Activated T-cell treated with anti-CD3 and anti-CD28 coated beads for 48 hours (primary cell): ENCODE results near the gene TRAF6.

Experiments used
- DNase-seq: peaks from one replicate; pipeline ENCODE4 v3.0.0-alpha.2; 2020; ENCODE audit warnings: low read depth

TRAF6 gene

DNA sequence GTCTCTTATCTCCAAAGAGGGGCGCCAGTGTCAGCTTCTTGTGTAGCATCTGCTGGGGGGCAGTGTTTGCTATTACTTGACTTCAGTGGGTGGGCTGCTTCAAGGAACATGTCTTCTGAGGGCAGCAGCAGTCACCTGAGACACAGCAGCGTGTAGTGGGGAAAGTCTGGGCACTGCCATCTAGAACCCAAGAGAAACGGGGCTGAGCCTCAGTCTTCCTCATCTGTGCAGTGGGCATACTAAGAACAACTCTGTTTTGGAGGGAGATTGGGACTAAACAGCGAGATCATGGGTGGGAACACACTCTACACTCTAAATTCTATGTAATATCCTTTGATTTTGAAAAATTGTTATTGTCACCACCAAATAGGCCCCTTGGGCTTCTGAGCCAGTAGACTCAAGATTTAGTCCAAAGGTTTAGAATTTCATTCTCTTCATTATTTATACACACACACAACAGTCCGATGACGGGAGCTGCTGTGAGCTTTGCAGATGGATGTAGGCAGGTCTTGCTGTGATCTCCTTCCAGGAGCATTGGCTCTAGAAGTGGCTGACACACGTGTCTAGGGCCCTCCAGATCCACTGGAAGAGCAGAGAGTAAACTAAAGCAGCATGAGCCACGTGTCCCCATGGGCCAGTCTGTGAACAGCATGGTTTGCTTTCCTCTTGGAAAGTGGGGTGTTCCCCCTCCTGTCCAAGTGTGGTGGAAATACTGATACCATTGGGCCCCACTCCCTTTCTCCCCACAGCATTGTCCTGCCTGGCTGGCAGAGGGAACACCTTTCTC, 51.8 kb downstream of the TRAF6 start:
- no peak for DNase-seq

DNA sequence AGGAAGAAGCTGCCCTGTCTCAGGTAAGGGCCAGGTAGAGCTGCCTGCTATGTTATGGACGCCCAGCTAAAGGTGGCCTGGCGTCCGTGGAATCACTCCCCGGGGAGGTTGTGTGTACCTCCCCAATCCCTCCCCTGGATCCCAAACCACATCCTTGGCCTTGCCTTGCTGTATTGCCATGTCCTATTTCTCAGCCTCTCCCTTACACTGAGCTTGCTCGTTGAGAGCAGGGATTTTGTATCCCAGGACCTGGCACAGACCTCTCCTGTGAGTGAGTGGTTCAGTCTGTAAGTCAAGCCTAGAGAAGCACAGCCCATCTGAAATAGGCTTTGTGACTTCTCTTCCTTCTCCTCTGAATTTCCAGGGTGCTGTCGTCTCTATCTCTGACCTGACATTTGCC, 53.9 kb downstream of the TRAF6 start:
- DNase-seq: no peak

DNA sequence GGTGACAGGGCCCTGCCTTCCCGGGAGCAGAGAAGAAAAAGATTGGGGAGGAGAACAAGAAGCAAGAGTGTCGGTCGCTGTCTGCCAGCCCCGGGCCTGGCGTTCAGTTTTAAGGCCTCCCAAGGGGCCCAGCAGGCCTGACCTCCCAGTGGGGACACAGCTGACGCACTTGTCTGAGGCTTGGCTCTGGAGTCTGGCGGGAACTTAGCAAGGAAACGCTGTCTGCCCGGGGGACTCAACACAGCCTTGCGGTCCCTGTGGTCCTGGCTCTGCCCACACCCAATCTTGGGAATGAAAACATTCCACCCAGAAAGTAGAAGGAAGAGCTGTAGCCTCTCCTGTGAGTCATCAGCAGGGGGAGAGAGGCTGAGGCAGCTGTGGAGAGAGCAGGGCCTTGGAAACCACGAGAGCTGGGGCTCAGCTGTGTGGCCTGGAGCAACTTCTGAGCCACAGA, 54.4 kb downstream of the TRAF6 start:
- DNase-seq: no peak

- no peak for DNase-seq
Observed at GRCh38 chr11:36454941-36455631, 55.0 kb downstream of the TRAF6 start.

- no peak for DNase-seq
Observed at GRCh38 chr11:36454551-36454940, 55.5 kb downstream of the TRAF6 start.

DNA sequence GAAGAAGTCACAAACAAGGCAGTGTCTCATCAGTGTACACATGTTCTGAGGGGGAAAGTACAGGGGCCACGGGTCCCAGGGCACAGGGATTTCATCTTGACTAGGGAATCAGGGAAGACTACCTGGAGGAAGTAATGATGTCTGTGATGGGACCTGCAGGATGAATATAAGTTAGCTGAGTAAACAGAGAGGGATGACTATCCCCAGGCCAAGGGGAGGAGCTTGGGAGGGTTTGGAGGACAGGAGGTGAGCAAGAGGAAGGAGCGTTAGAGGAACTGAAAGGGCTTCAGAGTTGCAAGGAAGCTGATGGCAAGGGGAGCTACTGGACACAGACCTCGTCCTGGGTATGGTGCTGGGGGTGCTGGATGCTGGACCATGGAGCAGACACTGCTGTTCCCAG, 56.4 kb downstream of the TRAF6 start:
- DNase-seq: no peak

- DNase-seq: no peak
Observed at GRCh38 chr11:36452961-36453360, 57.1 kb downstream of the TRAF6 start.

DNA sequence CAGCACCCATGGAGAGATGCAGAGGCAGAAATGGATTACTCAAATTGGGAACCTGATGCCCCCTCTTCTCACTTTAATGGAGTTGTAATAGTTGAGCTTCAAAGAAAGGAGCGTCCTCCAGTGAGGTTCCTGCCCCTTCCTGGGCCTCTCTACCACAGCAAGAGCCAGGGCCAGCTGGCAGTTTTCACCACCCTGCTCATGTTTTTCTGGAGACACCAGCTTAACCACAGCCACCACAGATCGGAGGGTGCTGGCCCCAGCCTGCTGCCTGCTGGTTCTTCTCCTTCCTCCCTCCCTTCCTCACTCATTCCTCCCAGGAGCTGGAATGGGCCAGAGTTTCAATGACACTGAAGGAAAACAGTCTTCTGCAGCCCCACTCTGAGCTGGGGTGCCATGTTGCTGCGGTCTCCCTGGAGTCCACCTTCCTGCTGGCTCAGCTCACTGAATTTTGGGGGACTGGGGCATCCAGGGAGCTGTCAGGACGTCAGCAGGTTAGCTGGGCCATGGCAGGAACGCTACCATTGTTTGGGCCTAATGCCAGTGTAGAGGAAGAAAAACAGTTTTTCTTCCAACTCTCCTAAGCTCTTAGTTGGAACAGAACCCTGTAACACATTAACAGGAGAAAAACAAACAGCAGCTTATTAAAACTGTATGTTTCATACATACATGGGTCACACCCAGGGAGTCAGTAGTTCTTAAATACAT, 57.7 kb downstream of the TRAF6 start:
- no peak for DNase-seq

DNA sequence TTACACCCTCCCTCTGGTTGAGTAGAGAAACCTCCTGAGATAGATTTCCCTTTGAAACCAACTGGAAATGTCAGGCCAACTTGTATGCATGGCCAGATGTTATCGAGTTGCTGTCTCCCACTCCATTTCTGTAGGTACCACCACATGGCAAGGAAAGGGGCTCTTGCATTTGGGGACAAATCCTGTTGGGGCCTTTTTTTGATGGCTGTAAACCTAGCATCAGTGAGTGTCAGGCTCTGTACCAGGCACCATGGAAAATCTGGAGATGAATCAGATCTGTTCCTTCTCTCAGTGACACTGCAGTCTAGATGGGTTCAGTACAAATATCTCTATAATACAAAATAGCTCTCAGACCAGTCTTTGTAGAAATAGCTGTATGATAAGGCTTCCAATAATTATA, 58.4 kb downstream of the TRAF6 start:
- DNase-seq: no peak

GRCh38 chr11:36451045-36451444, 59.0 kb downstream of the TRAF6 start:
- no peak for DNase-seq

DNA sequence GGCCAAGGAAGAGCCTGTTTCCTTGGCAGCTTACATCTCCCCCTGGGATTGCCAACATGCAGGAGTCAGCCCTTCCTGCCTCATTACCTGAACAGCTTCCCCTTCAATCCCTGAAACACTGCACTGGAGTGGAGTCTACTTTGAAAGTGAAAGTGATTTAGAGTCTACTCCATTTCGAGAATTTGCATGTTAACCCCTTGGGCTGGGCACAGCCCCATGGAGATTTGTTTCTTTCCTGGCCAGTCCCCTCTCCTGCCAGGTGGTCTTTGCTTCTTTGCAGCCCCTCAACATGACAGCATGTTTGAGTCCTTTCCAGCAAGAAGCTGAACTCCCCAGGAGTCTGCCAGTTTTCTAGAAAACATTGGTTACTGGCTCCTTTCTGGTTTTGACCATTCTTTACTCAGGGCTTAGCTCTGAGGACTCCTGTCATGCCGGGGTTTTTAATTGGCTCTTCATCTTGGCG, 59.9 kb downstream of the TRAF6 start:
- no peak for DNase-seq

DNA sequence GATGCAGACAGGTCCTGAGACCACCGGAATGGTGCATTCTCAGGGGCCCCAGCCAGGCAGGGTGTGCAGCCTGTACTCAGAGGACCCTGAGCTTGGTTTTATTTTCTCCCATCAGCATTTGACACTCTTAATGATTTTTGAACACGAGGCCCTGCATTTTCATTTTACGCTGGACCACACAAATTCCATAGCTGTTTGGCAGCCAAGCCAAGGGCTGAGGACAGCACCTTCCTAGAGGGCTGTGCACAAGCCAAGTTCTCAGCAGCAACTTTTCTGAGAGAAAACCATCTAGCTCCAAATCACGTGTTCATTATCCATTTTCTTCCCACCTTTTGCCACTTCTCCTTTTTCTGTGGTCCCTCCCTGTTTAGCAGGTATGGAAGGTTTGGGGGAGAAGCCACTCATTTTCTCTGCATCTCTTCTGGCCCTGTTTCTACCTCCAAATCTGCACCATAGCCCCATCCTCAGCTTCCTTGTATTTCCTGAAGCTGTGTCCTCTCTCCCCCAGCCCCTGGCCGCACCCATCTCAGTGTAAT, 60.4 kb downstream of the TRAF6 start:
- DNase-seq: no peak

DNA sequence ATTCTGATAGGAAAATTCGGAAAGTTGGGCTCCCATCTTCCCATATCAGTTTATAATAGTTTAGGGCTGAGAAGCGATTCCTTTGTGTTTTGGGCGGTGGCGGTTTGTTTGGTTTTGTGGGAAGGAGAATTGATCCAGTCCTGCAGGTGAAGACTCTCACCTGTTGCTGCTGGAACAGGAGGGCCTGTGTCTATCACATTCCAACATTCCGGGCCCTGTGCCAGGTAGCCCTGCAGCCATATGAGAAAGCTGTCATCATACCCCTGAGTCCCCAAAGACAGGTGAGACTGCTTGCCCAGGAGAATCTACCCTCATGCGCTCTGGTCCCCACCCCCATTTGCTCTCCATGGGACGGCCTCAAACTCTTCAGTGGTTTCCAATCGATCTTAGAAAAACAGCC, 62.1 kb downstream of the TRAF6 start:
- no peak for DNase-seq

GRCh38 chr11:36447514-36447913, 62.6 kb downstream of the TRAF6 start:
- DNase-seq: no peak

DNA sequence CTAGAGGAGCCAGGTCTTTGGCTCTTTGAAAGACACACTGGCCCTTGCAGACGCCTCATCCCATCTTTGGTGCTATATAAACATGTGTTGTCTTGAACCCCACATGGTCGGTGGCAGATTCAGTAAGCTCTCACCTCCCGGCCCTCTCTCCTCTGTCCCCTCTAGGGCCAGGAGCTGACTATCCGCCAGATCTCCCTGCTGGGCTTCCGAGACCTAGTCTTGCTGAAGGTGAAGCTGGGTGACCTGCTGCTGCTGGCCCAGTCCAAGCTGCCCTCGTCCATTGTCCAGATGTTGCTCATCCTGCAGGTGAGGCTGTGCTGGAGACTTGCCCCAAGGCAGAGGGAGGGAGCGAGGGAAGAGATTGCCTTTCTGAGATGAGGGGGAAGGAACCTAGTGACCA, 63.9 kb downstream of the TRAF6 start:
- DNase-seq: no peak

DNA sequence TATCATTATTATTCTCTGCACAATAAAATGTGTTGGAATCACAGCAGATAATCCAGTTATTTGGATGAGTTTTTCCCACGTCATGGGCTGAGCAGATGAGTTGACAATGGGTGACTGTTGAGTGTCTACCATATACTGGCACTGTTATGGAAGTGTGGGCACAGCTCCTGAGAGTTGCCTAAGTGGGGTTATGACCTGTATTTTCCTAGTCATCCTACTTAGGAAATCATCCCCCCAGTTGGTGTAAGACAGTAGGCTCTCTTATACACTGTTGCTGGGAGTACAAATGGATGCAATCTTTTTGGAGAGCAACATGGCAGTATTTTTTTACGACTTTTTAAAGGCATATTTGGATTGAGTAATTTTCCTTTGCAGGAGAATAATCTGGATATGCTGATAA, 66.4 kb downstream of the TRAF6 start:
- DNase-seq: no peak

- DNase-seq: no peak
Observed at GRCh38 chr11:36441610-36442208, 68.4 kb downstream of the TRAF6 start.

DNA sequence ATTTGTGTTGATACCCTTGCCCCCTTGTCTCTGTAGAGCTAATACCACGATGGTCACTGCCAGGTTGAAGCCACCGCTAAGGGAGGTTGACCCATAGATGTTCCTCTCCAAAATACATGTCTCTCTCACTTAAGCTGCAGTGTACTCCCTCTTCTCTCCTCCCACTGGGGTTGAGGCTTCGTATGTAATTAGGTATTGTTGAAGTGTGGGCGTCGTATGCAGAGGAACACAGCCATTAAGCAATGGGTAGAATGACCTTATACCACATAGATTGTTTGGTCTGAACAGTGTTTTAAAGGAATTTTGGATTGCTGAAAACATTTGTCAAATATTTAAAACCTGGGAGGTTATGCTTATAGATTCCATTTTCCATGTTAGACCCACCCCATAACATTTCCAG, 71.9 kb downstream of the TRAF6 start:
- no peak for DNase-seq

- no peak for DNase-seq
Observed at GRCh38 chr11:36437413-36437812, 72.7 kb downstream of the TRAF6 start.
